GM21515 (cell line): ENCODE data around the gene CNPY1.

ENCODE experiments used
- ATAC-seq: cut with Tn5 transposase; IDR thresholded peaks from one replicate; pipeline ENCODE4 v1.9.1; 2021; ENCODE audit not compliant: unreplicated experiment

The CNPY1 gene

GRCh38 chr7:155469311-155470185 lies 76.8 kb downstream of the CNPY1 start:
- no peak for ATAC-seq

GRCh38 chr7:155468785-155469148 lies 77.6 kb downstream of the CNPY1 start:
- no peak for ATAC-seq

GRCh38 chr7:155467846-155468784 lies 78.2 kb downstream of the CNPY1 start:
- ATAC-seq: no peak

- ATAC-seq: peak; percentile 63
Measured at GRCh38 chr7:155466814-155467733, 79.3 kb downstream of the CNPY1 start.

GRCh38 chr7:155466142-155466813 lies 80.1 kb downstream of the CNPY1 start:
- no peak for ATAC-seq

GRCh38 chr7:155465761-155466141 lies 80.6 kb downstream of the CNPY1 start:
- no peak for ATAC-seq

GRCh38 chr7:155464948-155465739 lies 81.2 kb downstream of the CNPY1 start:
- no peak for ATAC-seq

GRCh38 chr7:155464183-155464582 lies 82.2 kb downstream of the CNPY1 start:
- ATAC-seq: no peak

- no peak for ATAC-seq
Measured at GRCh38 chr7:155463114-155463811, 83.1 kb downstream of the CNPY1 start.

GRCh38 chr7:155462163-155462735 lies 84.1 kb downstream of the CNPY1 start:
- ATAC-seq: no peak

- ATAC-seq: no peak
Measured at GRCh38 chr7:155461631-155462030, 84.7 kb downstream of the CNPY1 start.

GRCh38 chr7:155460926-155461613 lies 85.3 kb downstream of the CNPY1 start:
- ATAC-seq: no peak

GRCh38 chr7:155459700-155460461 lies 86.5 kb downstream of the CNPY1 start:
- ATAC-seq: no peak

- ATAC-seq: no peak
Measured at GRCh38 chr7:155458878-155459699, 87.3 kb downstream of the CNPY1 start.

GRCh38 chr7:155458111-155458877 lies 88.1 kb downstream of the CNPY1 start, which contains the start of gene EN2:
EN2 (plus strand) TSS chr7:155458129; CDS start chr7:155458378, 249 bp downstream.
- ATAC-seq: no peak
